GM23338 (cell line): ENCODE measurements around the gene PTOV1. TPM values are rescaled to one million over a fixed set of nuclear protein-coding genes. Genes with fewer than 3 reads are reported as not detected.

ENCODE experiments used
- ATAC-seq: fragments of 200-7000 bp; cut with Tn5 transposase; 3 replicates; pipeline ENCODE4 v1.9.1; 2020
- DNase-seq: peaks from one replicate; pipeline ENCODE4 v3.0.0-alpha.2; 2015; ENCODE audit warnings: low spot score
- H2AFZ ChIP-seq: fragments of 200-600 bp; sonication (generic); 2 replicates; pipeline ENCODE4 v1.8.0; 2016; ENCODE audit warnings: antibody characterized with exemption, mild to moderate bottlenecking, moderate library complexity
- H3F3A ChIP-seq: fragments of 200-600 bp; sonication (generic); replicated peaks from 2 replicates; pipeline ENCODE4 v1.8.0; 2017; ENCODE audit warnings: antibody characterized with exemption, mixed run types, low read depth
- H3K27ac ChIP-seq: fragments of 200-600 bp; sonication (generic); 2 replicates; pipeline ENCODE4 v1.6.1; 2016; ENCODE audit warnings: low read depth
- H3K27me3 ChIP-seq: fragments of 200-600 bp; sonication (generic); 2 replicates; pipeline ENCODE4 v1.8.0; 2016; ENCODE audit warnings: mild to moderate bottlenecking, mixed run types, moderate library complexity; ENCODE audit not compliant: insufficient read depth
- H3K36me3 ChIP-seq: fragments of 200-600 bp; sonication (generic); 2 replicates; pipeline ENCODE4 v1.8.0; 2016; ENCODE audit warnings: mild to moderate bottlenecking; ENCODE audit not compliant: insufficient read depth
- H3K4me1 ChIP-seq: fragments of 200-600 bp; sonication (generic); 2 replicates; pipeline ENCODE4 v1.8.0; 2016; ENCODE audit warnings: mild to moderate bottlenecking, moderate library complexity; ENCODE audit not compliant: insufficient read depth
- H3K4me2 ChIP-seq: fragments of 200-600 bp; sonication (generic); 2 replicates; pipeline ENCODE4 v1.7.1; 2017; ENCODE audit warnings: mixed run types
- H3K4me3 ChIP-seq: fragments of 200-600 bp; sonication (generic); 2 replicates; pipeline ENCODE4 v1.6.1; 2016; ENCODE audit warnings: mixed run types
- H3K79me2 ChIP-seq: fragments of 200-600 bp; sonication (generic); replicated peaks from 2 replicates; pipeline ENCODE4 v1.8.0; 2017; ENCODE audit warnings: mild to moderate bottlenecking; ENCODE audit not compliant: insufficient read depth
- H3K9me2 ChIP-seq: fragments of 200-600 bp; sonication (generic); 2 replicates; pipeline ENCODE4 v1.8.0; 2017; ENCODE audit not compliant: insufficient read depth
- H4K20me1 ChIP-seq: fragments of 200-600 bp; sonication (generic); replicated peaks from 2 replicates; pipeline ENCODE4 v1.8.0; 2017; ENCODE audit warnings: mild to moderate bottlenecking; ENCODE audit not compliant: insufficient read depth
- H3K27ac Mint-ChIP-seq: 2 replicates; pipeline ENCODE4 v1.8.0; 2020; ENCODE audit warnings: inconsistent platforms, mild to moderate bottlenecking, moderate library complexity, mixed read lengths
- H3K27me3 Mint-ChIP-seq: 3 replicates; pipeline ENCODE4 v1.8.0; 2022; ENCODE audit warnings: low read depth, mild to moderate bottlenecking, moderate library complexity, mixed read lengths, inconsistent platforms; ENCODE audit not compliant: insufficient read depth, poor library complexity
- H3K36me3 Mint-ChIP-seq: 3 replicates; pipeline ENCODE4 v1.8.0; 2021; ENCODE audit warnings: low read depth, mild to moderate bottlenecking, inconsistent platforms, moderate library complexity, mixed read lengths
- H3K4me1 Mint-ChIP-seq: 3 replicates; pipeline ENCODE4 v1.8.0; 2020; ENCODE audit warnings: mild to moderate bottlenecking, inconsistent platforms, mixed read lengths
- H3K4me3 Mint-ChIP-seq: 3 replicates; pipeline ENCODE4 v1.8.0; 2021; ENCODE audit warnings: moderate library complexity, mild to moderate bottlenecking, inconsistent platforms, mixed read lengths
- H3K9me3 Mint-ChIP-seq: 3 replicates; pipeline ENCODE4 v1.8.0; 2020; ENCODE audit warnings: moderate library complexity, mild to moderate bottlenecking, inconsistent platforms, mixed read lengths
- CREB1 ChIP-seq: fragments of 250-450 bp; sonication (Bioruptor Pico); IDR thresholded peaks from 2 replicates; pipeline ENCODE4 v1.5.0; 2020; ENCODE audit warnings: low read depth, mild to moderate bottlenecking, moderate library complexity
- ETS1 ChIP-seq: IDR thresholded peaks from 2 replicates; pipeline ENCODE4 v1.6.1; 2016; ENCODE audit warnings: antibody characterized with exemption
- EZH2 ChIP-seq: fragments of 200-600 bp; sonication (generic); IDR thresholded peaks from one replicate; pipeline ENCODE4 v1.8.0; 2017; ENCODE audit warnings: antibody characterized with exemption, mild to moderate bottlenecking, low read depth; ENCODE audit not compliant: unreplicated experiment
- REST ChIP-seq: IDR thresholded peaks from one replicate; pipeline ENCODE4 v1.6.1; 2018; ENCODE audit warnings: antibody characterized with exemption; ENCODE audit not compliant: unreplicated experiment
- polyA plus RNA-seq: library from polyadenylated mRNA; unstranded; fragments of >200 nt; fragmentation: Nextera tagmentation; extraction: Ambion mirVana; gene quantifications from 2 replicates; pipeline ENCODE4 v1.2.1, GENCODE V29; 2016
- total RNA-seq: library from RNA; depleted of rRNA; stranded (reverse); fragments of >200 nt; shearing (Covaris generic); gene quantifications from 2 replicates; pipeline ENCODE4 v1.2.3, GENCODE V29; 2014
- TF ChIP-seq, protein P1 (sequence below): fragments of 250-450 bp; sonication (Bioruptor Pico); IDR thresholded peaks from 2 replicates; pipeline ENCODE4 v1.5.0; 2020; ENCODE audit warnings: mild to moderate bottlenecking, moderate library complexity

PTOV1 gene
- total and polyA plus RNA-seq, 2 experiments from 2014 or later: 188 to 209 TPM

GRCh38 chr19:49840736-49841249 lies 10.2 kb upstream of the PTOV1 start (continued):
- TF ChIP-seq, protein P1, sequence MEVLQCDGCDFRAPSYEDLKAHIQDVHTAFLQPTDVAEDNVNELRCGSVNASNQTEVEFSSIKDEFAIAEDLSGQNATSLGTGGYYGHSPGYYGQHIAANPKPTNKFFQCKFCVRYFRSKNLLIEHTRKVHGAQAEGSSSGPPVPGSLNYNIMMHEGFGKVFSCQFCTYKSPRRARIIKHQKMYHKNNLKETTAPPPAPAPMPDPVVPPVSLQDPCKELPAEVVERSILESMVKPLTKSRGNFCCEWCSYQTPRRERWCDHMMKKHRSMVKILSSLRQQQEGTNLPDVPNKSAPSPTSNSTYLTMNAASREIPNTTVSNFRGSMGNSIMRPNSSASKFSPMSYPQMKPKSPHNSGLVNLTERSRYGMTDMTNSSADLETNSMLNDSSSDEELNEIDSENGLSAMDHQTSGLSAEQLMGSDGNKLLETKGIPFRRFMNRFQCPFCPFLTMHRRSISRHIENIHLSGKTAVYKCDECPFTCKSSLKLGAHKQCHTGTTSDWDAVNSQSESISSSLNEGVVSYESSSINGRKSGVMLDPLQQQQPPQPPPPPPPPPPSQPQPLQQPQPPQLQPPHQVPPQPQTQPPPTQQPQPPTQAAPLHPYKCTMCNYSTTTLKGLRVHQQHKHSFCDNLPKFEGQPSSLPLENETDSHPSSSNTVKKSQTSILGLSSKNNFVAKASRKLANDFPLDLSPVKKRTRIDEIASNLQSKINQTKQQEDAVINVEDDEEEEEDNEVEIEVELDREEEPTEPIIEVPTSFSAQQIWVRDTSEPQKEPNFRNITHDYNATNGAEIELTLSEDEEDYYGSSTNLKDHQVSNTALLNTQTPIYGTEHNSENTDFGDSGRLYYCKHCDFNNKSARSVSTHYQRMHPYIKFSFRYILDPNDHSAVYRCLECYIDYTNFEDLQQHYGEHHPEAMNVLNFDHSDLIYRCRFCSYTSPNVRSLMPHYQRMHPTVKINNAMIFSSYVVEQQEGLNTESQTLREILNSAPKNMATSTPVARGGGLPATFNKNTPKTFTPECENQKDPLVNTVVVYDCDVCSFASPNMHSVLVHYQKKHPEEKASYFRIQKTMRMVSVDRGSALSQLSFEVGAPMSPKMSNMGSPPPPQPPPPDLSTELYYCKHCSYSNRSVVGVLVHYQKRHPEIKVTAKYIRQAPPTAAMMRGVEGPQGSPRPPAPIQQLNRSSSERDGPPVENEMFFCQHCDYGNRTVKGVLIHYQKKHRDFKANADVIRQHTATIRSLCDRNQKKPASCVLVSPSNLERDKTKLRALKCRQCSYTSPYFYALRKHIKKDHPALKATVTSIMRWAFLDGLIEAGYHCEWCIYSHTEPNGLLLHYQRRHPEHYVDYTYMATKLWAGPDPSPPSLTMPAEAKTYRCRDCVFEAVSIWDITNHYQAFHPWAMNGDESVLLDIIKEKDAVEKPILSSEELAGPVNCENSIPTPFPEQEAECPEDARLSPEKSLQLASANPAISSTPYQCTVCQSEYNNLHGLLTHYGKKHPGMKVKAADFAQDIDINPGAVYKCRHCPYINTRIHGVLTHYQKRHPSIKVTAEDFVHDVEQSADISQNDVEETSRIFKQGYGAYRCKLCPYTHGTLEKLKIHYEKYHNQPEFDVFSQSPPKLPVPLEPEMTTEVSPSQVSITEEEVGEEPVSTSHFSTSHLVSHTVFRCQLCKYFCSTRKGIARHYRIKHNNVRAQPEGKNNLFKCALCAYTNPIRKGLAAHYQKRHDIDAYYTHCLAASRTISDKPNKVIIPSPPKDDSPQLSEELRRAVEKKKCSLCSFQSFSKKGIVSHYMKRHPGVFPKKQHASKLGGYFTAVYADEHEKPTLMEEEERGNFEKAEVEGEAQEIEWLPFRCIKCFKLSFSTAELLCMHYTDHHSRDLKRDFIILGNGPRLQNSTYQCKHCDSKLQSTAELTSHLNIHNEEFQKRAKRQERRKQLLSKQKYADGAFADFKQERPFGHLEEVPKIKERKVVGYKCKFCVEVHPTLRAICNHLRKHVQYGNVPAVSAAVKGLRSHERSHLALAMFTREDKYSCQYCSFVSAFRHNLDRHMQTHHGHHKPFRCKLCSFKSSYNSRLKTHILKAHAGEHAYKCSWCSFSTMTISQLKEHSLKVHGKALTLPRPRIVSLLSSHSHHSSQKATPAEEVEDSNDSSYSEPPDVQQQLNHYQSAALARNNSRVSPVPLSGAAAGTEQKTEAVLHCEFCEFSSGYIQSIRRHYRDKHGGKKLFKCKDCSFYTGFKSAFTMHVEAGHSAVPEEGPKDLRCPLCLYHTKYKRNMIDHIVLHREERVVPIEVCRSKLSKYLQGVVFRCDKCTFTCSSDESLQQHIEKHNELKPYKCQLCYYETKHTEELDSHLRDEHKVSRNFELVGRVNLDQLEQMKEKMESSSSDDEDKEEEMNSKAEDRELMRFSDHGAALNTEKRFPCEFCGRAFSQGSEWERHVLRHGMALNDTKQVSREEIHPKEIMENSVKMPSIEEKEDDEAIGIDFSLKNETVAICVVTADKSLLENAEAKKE (CRISPR knock-in tag): no peak
- TF ChIP-seq CREB1: no peak

GRCh38 chr19:49843265-49843664 lies 7.7 kb upstream of the PTOV1 start:
- Histone ChIP-seq H3K4me3 (no peak overlapping the region), H3K4me1 (no peaks in the 10 kb centered on the region), H3K9me2 (0 out of 2 replicates have a peak, but pooled peaks cover 3% of the 10 kb centered on the region), H3K36me3 (no peaks in the 10 kb centered on the region), H3K79me2 (0 out of 2 replicates have a peak, but pooled peaks cover 3% of the 10 kb centered on the region), H3F3A (0 out of 2 replicates have a peak, but pooled peaks cover 7% of the 10 kb centered on the region), H2AFZ (no peak overlapping the region), H3K4me2 (no peak overlapping the region), H3K27me3 (no peaks in the 10 kb centered on the region), H4K20me1 (peaks cover 7% of the 10 kb centered on the region; the same call in 1 of the 2 replicates), H3K27ac (no peak overlapping the region)
- H3K36me3 Mint-ChIP-seq: peaks cover 23% of the 10 kb centered on the region
- no peak for TF ChIP-seq EZH2
- TF ChIP-seq REST: no peak
- no peak for TF ChIP-seq ETS1
- H3K4me1 Mint-ChIP-seq: peaks cover 6% of the 10 kb centered on the region
- DNase-seq (no peak), ATAC-seq (no peak)
- H3K27ac Mint-ChIP-seq: no peak overlapping the region
- H3K9me3 Mint-ChIP-seq: no peaks in the 10 kb centered on the region; the same call in 1 of the 3 replicates
- H3K27me3 Mint-ChIP-seq: peaks cover 12% of the 10 kb centered on the region
- no peak overlapping the region for H3K4me3 Mint-ChIP-seq
